GM18498 (cell line): Measurements from ENCODE around the gene APLN.

Source experiments
- ATAC-seq: cut with Tn5 transposase; IDR thresholded peaks from one replicate; pipeline ENCODE4 v1.9.1; 2021; ENCODE audit warnings: mild to moderate bottlenecking, moderate library complexity; ENCODE audit not compliant: unreplicated experiment

The APLN gene, protein sequence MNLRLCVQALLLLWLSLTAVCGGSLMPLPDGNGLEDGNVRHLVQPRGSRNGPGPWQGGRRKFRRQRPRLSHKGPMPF

GRCh38 chrX:129654652-129655546, at the start of gene APLN:
TSS of gene APLN (minus strand) at chrX:129654956. CDS start at chrX:129654630, 326 bp downstream.
- ATAC-seq, result peak; percentile 44

- no peak for ATAC-seq
Observed at GRCh38 chrX:129704491-129704890, 49.7 kb upstream of the APLN start.

DNA sequence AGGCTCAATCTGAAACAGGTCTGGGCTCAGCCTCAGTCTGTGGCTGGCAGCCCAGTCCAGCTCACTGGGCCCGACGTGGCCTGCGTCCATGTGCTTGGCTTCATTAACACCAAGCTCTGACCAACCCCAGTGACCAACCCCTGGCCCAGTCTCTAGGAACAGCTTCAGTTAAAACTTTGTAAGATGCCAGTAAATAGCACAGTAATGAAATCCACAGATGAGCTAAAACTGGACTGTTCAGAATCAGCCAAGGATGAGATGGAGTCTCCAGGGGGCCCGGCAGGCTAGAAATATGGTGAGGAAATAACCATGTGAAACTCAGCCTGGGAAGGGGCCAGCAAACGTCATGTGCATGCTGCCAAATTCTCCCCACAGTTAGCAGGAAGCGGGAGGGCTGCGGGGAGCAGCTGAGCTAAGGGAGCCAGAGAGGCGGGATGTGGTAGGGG, 46.9 kb upstream of the APLN start:
- no peak for ATAC-seq

DNA sequence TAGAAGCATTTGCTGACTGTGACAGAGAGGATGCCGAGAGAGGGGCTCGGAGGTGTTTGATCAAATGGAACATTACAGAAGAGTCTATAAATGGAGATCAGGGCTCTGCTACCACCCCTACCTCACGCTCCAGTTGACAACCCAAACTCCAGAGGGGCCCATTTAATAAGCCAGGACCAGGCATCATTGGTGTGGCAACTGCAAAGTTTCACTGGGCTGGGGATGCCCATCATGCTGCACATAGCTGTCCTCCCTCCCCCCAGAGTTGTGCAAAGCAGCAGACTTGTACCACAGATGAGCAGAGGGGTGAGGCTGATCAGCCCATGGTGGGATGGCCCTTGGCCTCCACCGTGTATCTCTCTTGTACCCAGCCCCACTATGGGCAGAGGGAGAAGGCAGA, 45.8 kb upstream of the APLN start:
- no peak for ATAC-seq

DNA sequence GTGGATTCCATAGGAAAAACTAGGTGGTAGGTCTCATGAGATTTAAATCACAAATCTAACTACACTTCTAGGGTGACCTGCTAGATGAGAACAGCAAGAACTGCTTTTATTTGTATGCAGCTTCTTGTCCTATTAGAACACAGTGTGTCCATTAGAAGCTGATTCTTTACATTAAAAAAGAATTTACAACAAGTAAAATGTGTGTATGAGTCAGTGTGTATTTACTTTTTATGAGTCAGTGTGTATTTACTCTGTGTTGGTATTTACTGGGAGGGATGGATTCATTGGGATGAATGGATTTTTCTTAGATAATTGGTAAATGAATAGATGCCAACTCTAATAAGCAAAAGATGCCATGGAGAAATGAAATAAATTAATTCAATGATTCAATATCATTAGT, 43.4 kb upstream of the APLN start:
- no peak for ATAC-seq

GRCh38 chrX:129697204-129697829, 42.6 kb upstream of the APLN start:
- ATAC-seq, result no peak

DNA sequence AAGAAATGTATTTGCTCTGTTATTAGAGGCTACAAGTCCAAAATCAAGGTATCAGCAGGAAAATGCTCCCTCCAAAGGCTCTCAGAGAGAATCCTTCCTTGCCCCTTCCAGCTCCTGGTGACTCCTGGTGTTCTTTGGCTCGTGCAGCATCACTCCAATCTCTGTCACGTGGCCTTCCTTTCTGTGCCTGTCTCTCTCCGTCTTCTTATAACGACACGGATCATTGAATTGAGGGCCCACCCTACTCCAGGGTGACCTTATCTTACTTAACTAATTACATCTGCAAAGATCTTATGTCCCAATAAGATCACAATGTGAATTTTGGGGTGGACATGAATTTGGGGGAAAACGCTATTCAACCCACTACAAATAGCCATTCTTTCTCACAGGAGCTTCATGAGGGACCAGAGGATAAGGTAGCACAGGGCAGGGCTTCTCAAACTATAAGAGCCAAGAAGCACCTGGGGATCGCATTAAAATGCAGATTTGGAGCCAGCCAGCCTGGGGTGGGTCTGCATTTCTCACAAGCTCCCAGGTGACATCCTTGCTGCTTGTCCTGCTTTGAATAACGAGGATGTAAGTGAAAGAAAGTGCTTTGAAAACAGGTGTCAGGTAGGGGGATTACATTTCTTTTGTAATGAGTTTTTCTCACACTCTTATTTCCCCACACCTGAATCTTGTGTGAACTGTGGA, 41.9 kb upstream of the APLN start:
- ATAC-seq, result no peak

GRCh38 chrX:129695937-129696336, 41.2 kb upstream of the APLN start:
- ATAC-seq, result no peak

DNA sequence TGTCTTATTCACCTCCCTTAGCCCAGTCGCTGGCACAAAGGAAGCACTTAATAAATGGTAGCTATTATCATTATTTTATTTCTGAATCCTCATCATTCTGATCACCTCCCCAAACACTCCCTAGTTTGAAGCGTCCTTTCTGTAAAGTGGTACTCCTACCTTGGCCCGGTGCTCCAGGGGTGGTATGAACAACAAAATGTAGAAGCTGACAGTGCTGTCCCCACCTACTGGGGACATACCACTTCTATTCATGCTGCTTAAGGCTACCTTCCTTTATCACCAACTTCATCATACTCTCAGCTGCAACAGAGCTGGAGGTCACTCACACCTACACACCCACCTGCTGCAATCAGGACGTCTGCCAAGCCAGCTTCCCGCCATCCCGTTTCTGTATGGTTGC, 40.8 kb upstream of the APLN start:
- no peak for ATAC-seq

DNA sequence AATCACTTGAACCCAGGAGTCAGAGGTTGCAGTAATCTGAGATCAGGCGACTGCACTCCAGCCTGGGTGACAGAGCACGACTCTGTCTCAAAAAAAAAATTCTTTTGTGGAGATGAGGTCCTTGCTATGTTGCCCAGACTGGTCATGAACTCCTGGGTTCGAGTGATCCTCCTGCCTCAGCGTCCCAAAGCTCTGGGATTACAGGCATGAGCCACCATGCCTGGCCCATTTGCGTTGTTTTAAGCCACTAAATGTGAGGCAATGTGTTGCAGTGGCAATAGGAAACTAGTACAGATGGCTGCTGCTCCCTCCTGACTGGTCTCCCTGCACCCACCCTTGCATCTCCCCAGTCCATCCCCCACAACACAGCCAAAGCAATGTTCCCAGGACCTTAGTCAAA, 40.0 kb upstream of the APLN start:
- ATAC-seq, result no peak

GRCh38 chrX:129693354-129693753, 38.6 kb upstream of the APLN start:
- ATAC-seq, result no peak

GRCh38 chrX:129690435-129690834, 35.7 kb upstream of the APLN start:
- no peak for ATAC-seq

- no peak for ATAC-seq
Observed at GRCh38 chrX:129689796-129690195, 35.0 kb upstream of the APLN start.

DNA sequence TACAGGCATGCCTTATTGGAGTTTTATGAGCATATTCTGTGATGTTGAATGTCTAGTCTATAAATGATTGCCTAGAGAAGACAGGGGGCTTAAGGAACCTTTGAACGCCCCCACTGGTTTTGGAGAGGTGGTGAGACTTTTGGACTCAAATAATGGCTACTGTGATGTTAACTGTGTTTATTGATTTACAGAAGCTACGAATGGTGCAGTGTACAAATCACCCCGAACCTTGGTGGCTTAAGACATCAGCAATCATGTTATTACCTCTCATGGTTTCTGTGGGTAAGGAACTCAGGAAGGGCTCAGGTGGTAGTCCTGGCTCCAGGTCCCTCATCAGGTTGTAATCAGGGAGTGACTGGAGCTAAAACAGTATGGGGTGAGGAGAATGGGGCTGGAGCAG, 33.3 kb upstream of the APLN start:
- ATAC-seq, result no peak

- ATAC-seq, result no peak
Observed at GRCh38 chrX:129686422-129686948, 31.7 kb upstream of the APLN start.

GRCh38 chrX:129682979-129683378, 28.2 kb upstream of the APLN start:
- no peak for ATAC-seq

- no peak for ATAC-seq
Observed at GRCh38 chrX:129679901-129680300, 25.1 kb upstream of the APLN start.

DNA sequence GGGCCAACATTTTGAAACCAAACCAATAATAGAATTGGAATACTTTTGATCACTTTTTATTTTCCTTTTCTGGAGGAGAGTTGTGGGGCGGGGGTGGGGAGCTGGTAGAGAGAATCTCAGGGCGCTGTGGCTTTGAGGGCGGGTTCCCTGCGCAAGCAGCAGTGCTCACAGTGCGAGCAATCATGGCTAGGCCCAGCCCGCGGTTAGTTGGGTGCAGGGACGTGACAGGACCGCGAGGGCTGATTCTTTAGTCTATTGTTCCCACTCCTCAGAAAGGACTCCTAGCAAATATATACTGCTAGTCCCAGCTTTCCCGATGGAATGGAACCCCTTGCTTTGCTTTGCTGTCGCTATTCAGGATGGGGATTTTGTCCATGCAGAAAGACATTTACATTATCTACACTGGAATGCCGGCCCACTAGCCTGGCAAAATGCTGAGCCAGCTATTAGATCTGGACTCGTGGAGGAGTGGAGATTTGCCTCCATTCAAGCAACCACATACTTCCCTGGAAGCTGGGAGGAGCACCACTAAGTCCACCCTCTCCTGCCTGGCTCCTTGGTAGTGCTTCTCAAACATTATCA, 23.9 kb upstream of the APLN start:
- peak; percentile 58 for ATAC-seq

DNA sequence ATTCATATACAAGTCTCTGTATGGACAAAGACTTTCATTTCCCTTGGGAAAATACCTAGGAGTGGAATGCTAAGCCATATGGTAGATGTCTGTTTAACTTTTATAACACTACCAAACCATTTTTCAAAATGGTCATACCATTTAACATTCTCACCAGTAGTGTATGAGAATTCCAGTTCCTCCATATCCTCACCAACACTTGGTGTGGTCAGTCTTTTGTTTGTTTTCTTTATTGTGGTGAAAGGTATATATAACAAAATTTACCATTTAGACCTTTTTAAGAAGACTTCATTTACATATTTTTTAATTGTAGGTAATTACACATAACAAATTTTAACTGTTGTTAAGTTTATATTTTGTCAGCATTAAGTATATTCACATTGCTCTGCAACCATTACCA, 12.7 kb upstream of the APLN start:
- ATAC-seq, result no peak

- no peak for ATAC-seq
Observed at GRCh38 chrX:129665916-129666644, 11.3 kb upstream of the APLN start.
